DMS 273 (cell line): ENCODE measurements around the gene KCNE2.
"Not testable (repeated sequence)": the region's sequence is repeated elsewhere in the genome, so short reads cannot be mapped to it uniquely, and the experiment has no call there.

Experiments used
- DNase-seq: peaks from one replicate; lab custom pipeline; 2025; ENCODE audit not compliant: unreplicated experiment; lab: John Stamatoyannopoulos, UW

Gene KCNE2

DNA sequence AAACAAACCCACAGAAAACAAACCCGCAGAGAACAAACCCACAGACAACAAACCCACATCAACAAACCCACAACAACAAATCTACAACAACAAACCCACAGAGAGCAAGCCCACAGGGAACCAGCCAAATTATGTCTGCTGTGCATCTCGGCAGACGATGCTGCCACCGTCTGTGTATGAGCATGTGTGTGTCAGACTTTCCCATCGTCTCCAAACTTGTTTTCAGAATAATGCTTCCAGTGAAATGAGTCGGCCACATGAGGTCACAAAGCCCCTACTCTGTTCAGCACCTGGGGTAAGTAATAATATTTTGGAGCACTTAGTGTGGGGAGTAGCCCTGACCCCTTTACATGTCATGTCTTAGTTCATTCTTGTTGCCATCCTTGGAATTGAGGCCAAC lies 42.3 kb downstream of the KCNE2 start:
- not testable (repeated sequence) for DNase-seq

DNA sequence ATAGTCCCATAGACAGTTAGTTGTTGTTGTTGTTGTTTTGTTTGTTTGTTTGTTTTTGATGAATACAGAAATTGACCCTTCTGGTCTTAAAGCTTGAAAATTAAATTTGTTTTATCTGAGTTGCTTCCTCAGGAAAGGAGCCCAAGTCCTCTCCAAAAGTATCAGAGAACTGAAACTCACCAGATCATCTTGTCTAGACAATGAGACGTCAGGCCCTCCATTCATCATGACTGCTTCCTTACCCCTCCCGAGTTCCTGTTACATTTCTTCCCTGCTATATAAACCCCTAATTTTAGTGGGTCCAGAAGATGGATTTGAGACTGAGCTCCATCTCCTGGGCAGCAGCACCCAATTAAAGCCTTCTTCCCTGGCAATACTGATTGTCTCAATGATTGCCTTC lies 42.9 kb downstream of the KCNE2 start:
- DNase-seq, result not testable (repeated sequence)

DNA sequence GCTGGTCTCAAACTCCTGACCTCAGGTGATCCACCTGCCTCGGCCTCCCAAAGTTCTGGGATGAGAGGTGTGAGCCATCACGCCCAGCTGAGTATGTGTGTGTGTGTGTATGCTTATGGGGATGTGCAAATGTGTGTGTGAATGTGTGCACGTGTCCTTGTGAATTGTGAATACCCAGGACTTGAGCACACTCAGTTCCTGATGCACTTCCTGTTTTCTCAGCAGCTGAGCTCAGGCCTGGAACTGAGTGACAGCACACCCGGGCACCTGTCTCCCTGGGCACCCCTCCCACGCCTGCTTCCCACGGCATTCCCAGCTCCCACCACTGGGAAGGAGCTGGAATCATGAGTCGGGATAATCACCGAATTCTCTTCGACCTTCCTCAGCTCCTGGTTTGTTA lies 43.5 kb downstream of the KCNE2 start:
- DNase-seq, result not testable (repeated sequence)

DNA sequence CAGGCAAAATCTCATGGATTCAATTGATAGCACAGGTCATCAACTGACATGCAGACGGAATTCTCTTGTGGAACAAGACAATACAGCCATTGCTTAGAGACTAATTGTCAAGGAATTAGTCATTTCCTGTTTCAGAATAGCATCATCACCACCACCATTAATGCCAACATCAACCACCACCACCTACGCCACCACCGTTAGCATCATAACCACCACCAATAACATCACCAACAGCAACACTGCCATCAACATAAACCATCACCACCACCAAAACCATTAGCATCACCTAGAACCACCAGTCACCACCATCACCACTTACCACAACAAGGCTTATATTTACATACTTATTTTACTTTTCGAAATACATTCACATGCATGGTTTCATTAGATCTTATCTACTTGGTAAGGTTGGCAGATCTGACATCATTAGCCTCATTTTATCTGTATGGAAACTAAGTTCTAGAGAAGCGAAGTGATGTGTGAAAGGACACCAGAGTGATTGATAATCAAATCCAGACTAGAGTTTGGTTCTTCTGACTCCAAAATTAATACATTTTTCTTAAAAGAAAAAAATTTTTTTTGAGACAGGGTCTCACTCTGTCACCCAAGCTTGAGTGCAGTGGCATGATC lies 53.8 kb downstream of the KCNE2 start:
- not testable (repeated sequence) for DNase-seq
